Stimulated activated naive CD8-positive, alpha-beta T cell treated with anti-CD3 and anti-CD28 coated beads, Interleukin-15, Interleukin-2, amounts not matched to agents 100 ng/mL and 50 ng/mL, for 24 hours (primary cell): ENCODE results near the gene CASP8AP2.
"Not testable (repeated sequence)": the region's sequence is repeated elsewhere in the genome, so short reads cannot be mapped to it uniquely, and the experiment has no call there.

ENCODE experiments used
- H3K27ac Mint-ChIP-seq: one replicate; pipeline ENCODE4 v1.8.0; 2021; ENCODE audit warnings: mild to moderate bottlenecking, mixed read lengths
- H3K27me3 Mint-ChIP-seq: one replicate; pipeline ENCODE4 v1.8.0; 2021; ENCODE audit warnings: mixed read lengths
- H3K36me3 Mint-ChIP-seq: one replicate; pipeline ENCODE4 v1.8.0; 2021; ENCODE audit warnings: low read depth, mixed read lengths
- H3K4me1 Mint-ChIP-seq: one replicate; pipeline ENCODE4 v1.8.0; 2021; ENCODE audit warnings: low read depth, mixed read lengths
- H3K4me3 Mint-ChIP-seq: one replicate; pipeline ENCODE4 v1.8.0; 2021; ENCODE audit warnings: mild to moderate bottlenecking, mixed read lengths
- H3K9me3 Mint-ChIP-seq: one replicate; pipeline ENCODE4 v1.8.0; 2021; ENCODE audit warnings: mixed read lengths

The CASP8AP2 gene

GRCh38 chr6:89890845-89891528 lies 61.3 kb downstream of the CASP8AP2 start:
- H3K27me3 Mint-ChIP-seq: peaks cover 45% of the 10 kb centered on the region
- H3K36me3 Mint-ChIP-seq, H3K9me3 Mint-ChIP-seq, H3K27ac Mint-ChIP-seq, H3K4me1 Mint-ChIP-seq, H3K4me3 Mint-ChIP-seq: not testable (repeated sequence)

GRCh38 chr6:89892577-89892976 lies 62.9 kb downstream of the CASP8AP2 start:
- H3K36me3 Mint-ChIP-seq, H3K4me1 Mint-ChIP-seq, H3K4me3 Mint-ChIP-seq, H3K9me3 Mint-ChIP-seq, H3K27ac Mint-ChIP-seq: not testable (repeated sequence)
- H3K27me3 Mint-ChIP-seq: peaks cover 52% of the 10 kb centered on the region

GRCh38 chr6:89894169-89894568 lies 64.5 kb downstream of the CASP8AP2 start, which contains the start of gene GJA10:
Gene GJA10 (plus strand): TSS chr6:89894469. CDS start chr6:89894469, 0 bp downstream.
- no peak within 1 kb of the TSS for H3K27ac Mint-ChIP-seq
- no peaks in the 10 kb centered on the region for H3K9me3 Mint-ChIP-seq
- H3K4me3 Mint-ChIP-seq: no peak within 1 kb of the TSS
- H3K36me3 Mint-ChIP-seq: no peaks in the 10 kb centered on the region
- H3K4me1 Mint-ChIP-seq: peaks cover 3% of the 10 kb centered on the region
- H3K27me3 Mint-ChIP-seq: peaks cover 55% of the 10 kb centered on the region

- no peaks in the 10 kb centered on the region for H3K36me3 Mint-ChIP-seq
- no peak overlapping the region for H3K27ac Mint-ChIP-seq
- peaks cover 51% of the 10 kb centered on the region for H3K27me3 Mint-ChIP-seq
- H3K4me3 Mint-ChIP-seq: no peak overlapping the region
- peaks cover 3% of the 10 kb centered on the region for H3K4me1 Mint-ChIP-seq
- no peaks in the 10 kb centered on the region for H3K9me3 Mint-ChIP-seq
These were observed 65.7 kb downstream of the CASP8AP2 start for GRCh38 chr6:89895276-89895874.

GRCh38 chr6:89910001-89910901 lies 80.6 kb downstream of the CASP8AP2 start:
- not testable (repeated sequence) for H3K27ac Mint-ChIP-seq, H3K9me3 Mint-ChIP-seq, H3K4me1 Mint-ChIP-seq, H3K36me3 Mint-ChIP-seq, H3K4me3 Mint-ChIP-seq, H3K27me3 Mint-ChIP-seq

GRCh38 chr6:89910902-89911240 lies 81.2 kb downstream of the CASP8AP2 start:
- Mint-ChIP-seq H3K4me1 (peaks cover 13% of the 10 kb centered on the region), H3K27me3 (no peaks in the 10 kb centered on the region), H3K4me3 (no peak overlapping the region), H3K36me3 (no peaks in the 10 kb centered on the region), H3K9me3 (peaks cover 3% of the 10 kb centered on the region), H3K27ac (no peak overlapping the region)

GRCh38 chr6:89916136-89916920 lies 86.6 kb downstream of the CASP8AP2 start:
- H3K36me3 Mint-ChIP-seq: peaks cover 4% of the 10 kb centered on the region
- peaks cover 15% of the 10 kb centered on the region for H3K9me3 Mint-ChIP-seq

GRCh38 chr6:89917216-89917615 lies 87.5 kb downstream of the CASP8AP2 start:
- H3K4me1 Mint-ChIP-seq: peaks cover 5% of the 10 kb centered on the region
- peaks cover 15% of the 10 kb centered on the region for H3K9me3 Mint-ChIP-seq
- H3K4me3 Mint-ChIP-seq: no peak overlapping the region
- no peaks in the 10 kb centered on the region for H3K27me3 Mint-ChIP-seq
- H3K36me3 Mint-ChIP-seq: peaks cover 4% of the 10 kb centered on the region
- H3K27ac Mint-ChIP-seq: no peak overlapping the region

More at GRCh38 chr6:89916136-89916920, 86.6 kb downstream of the CASP8AP2 start:
- Mint-ChIP-seq H3K4me3 (no peak overlapping the region), H3K27me3 (no peaks in the 10 kb centered on the region), H3K4me1 (peaks cover 5% of the 10 kb centered on the region), H3K27ac (no peak overlapping the region)

- Mint-ChIP-seq H3K4me1 (peaks cover 5% of the 10 kb centered on the region), H3K36me3 (peaks cover 4% of the 10 kb centered on the region), H3K27ac (no peak overlapping the region), H3K9me3 (peaks cover 15% of the 10 kb centered on the region), H3K27me3 (no peaks in the 10 kb centered on the region), H3K4me3 (no peak overlapping the region)
These were observed 88.2 kb downstream of the CASP8AP2 start for GRCh38 chr6:89917801-89918366.
